Neuron (in vitro differentiated cells): ENCODE data around the gene SUGCT.

Experiments used
- H2AFZ ChIP-seq: one replicate; pipeline ENCODE4 v1.6.1; 2013; ENCODE audit warnings: low read depth, mild to moderate bottlenecking, inconsistent platforms, low read length, moderate library complexity
- H3K27me3 ChIP-seq: one replicate; pipeline ENCODE4 v1.6.1; 2013; ENCODE audit warnings: low read length; ENCODE audit not compliant: insufficient read depth
- H3K36me3 ChIP-seq: one replicate; pipeline ENCODE4 v1.6.1; 2013; ENCODE audit warnings: low read length; ENCODE audit not compliant: insufficient read depth
- H3K4me1 ChIP-seq: one replicate; pipeline ENCODE4 v1.6.1; 2013; ENCODE audit warnings: low read length; ENCODE audit not compliant: insufficient read depth
- H3K4me3 ChIP-seq: 2 replicates; pipeline ENCODE4 v1.5.1; 2013; ENCODE audit warnings: mild to moderate bottlenecking, low read length, moderate library complexity
- H3K9me3 ChIP-seq: one replicate; pipeline ENCODE4 v1.6.1; 2013; ENCODE audit warnings: low read length

Gene SUGCT

GRCh38 chr7:40332516-40332915, 197.7 kb downstream of the SUGCT start:
- Histone ChIP-seq H3K4me1 (peaks cover 11% of the 10 kb centered on the region), H2AFZ (no peak overlapping the region), H3K36me3 (no peaks in the 10 kb centered on the region), H3K27me3 (no peaks in the 10 kb centered on the region), H3K9me3 (no peaks in the 10 kb centered on the region), H3K4me3 (no peak overlapping the region)

- Histone ChIP-seq H2AFZ (no peak overlapping the region), H3K36me3 (no peaks in the 10 kb centered on the region), H3K4me3 (no peak overlapping the region), H3K9me3 (no peaks in the 10 kb centered on the region), H3K4me1 (no peaks in the 10 kb centered on the region), H3K27me3 (no peaks in the 10 kb centered on the region)
Measured at GRCh38 chr7:40341836-40342235, 207.0 kb downstream of the SUGCT start.

DNA sequence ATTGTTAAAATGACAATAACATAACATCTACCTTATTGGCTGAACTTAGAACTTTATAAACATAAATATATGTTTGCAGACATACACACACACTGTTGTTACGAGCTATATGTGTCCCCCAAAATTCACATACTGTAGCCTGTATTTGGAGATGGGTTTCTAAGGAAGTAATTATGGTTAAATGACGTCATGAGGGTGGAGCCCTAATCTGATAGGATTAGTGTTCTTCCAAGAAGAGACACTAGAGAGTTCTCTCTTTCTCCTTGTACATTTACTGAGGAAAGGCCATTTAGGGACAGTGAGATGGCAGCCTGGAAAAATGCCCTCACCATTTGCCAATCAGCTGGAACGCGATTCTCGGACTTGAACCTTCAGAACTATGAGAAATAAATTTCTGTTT, 211.7 kb downstream of the SUGCT start:
- Histone ChIP-seq H2AFZ (no peak overlapping the region), H3K36me3 (no peaks in the 10 kb centered on the region), H3K27me3 (no peaks in the 10 kb centered on the region), H3K4me3 (no peak overlapping the region), H3K9me3 (no peaks in the 10 kb centered on the region), H3K4me1 (no peaks in the 10 kb centered on the region)

- Histone ChIP-seq H3K9me3 (no peaks in the 10 kb centered on the region), H3K36me3 (no peaks in the 10 kb centered on the region), H3K4me3 (no peak overlapping the region), H3K27me3 (no peaks in the 10 kb centered on the region), H2AFZ (no peak overlapping the region), H3K4me1 (no peaks in the 10 kb centered on the region)
Measured at GRCh38 chr7:40348126-40348728, 213.4 kb downstream of the SUGCT start.

DNA sequence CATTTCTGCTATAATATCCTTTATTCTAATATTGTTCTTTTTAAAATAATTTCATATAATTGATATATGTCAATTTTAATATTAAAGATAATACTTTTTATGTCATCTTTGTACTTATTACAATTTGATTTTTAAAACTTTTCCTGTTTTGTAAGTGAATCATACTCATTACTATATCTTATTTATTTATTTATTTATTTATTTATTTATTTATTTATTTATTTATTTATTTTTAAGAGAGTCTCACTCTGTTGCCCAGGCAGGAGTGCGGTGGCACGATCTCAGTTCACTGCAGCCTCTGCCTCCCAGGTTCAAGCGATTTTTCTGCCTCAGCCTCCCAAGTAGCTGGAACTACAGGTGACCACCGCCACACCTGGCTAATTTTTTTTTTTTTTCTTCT, 215.3 kb downstream of the SUGCT start:
- no peaks in the 10 kb centered on the region for H3K27me3 ChIP-seq
- no peaks in the 10 kb centered on the region for H3K36me3 ChIP-seq
- no peak overlapping the region for H2AFZ ChIP-seq
- H3K9me3 ChIP-seq, result no peaks in the 10 kb centered on the region
- H3K4me1 ChIP-seq, result no peaks in the 10 kb centered on the region
- H3K4me3 ChIP-seq, result no peak overlapping the region

DNA sequence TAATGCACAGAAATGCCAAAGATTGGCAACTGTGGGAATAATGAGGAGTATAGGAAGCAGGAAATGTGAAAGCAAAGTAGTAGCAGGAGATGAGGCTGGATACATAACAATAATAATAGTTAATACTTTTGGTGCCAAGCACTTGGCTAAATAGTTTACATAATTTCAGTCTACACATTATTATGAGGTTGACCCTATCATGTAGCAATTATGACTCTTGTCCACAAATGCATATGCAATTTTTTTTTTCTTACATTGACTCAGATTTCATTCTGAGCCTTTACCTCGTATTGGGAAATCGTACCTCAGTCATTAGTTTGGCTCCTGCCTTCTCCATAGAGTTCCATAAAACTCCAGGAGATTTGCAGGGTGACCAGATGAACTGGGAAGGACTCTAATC, 219.9 kb downstream of the SUGCT start:
- no peaks in the 10 kb centered on the region for H3K36me3 ChIP-seq
- no peaks in the 10 kb centered on the region for H3K4me1 ChIP-seq
- H3K4me3 ChIP-seq, result no peak overlapping the region
- no peaks in the 10 kb centered on the region for H3K9me3 ChIP-seq
- H3K27me3 ChIP-seq, result no peaks in the 10 kb centered on the region
- H2AFZ ChIP-seq, result no peak overlapping the region

- H3K27me3 ChIP-seq, result no peaks in the 10 kb centered on the region
- no peaks in the 10 kb centered on the region for H3K9me3 ChIP-seq
- no peak overlapping the region for H2AFZ ChIP-seq
- H3K4me3 ChIP-seq, result no peak overlapping the region
- no peaks in the 10 kb centered on the region for H3K36me3 ChIP-seq
- no peaks in the 10 kb centered on the region for H3K4me1 ChIP-seq
Measured at GRCh38 chr7:40356312-40356711, 221.5 kb downstream of the SUGCT start.

- H3K4me1 ChIP-seq, result no peaks in the 10 kb centered on the region
- no peaks in the 10 kb centered on the region for H3K27me3 ChIP-seq
- no peaks in the 10 kb centered on the region for H3K36me3 ChIP-seq
- no peak overlapping the region for H3K4me3 ChIP-seq
- no peaks in the 10 kb centered on the region for H3K9me3 ChIP-seq
- H2AFZ ChIP-seq, result no peak overlapping the region
Measured at GRCh38 chr7:40356871-40357709, 222.3 kb downstream of the SUGCT start.

- H3K9me3 ChIP-seq, result no peaks in the 10 kb centered on the region
- H3K4me1 ChIP-seq, result no peaks in the 10 kb centered on the region
- no peak overlapping the region for H3K4me3 ChIP-seq
- no peak overlapping the region for H2AFZ ChIP-seq
- H3K36me3 ChIP-seq, result no peaks in the 10 kb centered on the region
- no peaks in the 10 kb centered on the region for H3K27me3 ChIP-seq
Measured at GRCh38 chr7:40369641-40370277, 235.0 kb downstream of the SUGCT start.

- Histone ChIP-seq H2AFZ (no peak overlapping the region), H3K4me3 (no peak overlapping the region), H3K27me3 (no peaks in the 10 kb centered on the region), H3K9me3 (no peaks in the 10 kb centered on the region), H3K36me3 (no peaks in the 10 kb centered on the region), H3K4me1 (no peaks in the 10 kb centered on the region)
Measured at GRCh38 chr7:40371806-40372440, 237.1 kb downstream of the SUGCT start.

GRCh38 chr7:40374575-40374974, 239.8 kb downstream of the SUGCT start:
- no peak overlapping the region for H2AFZ ChIP-seq
- H3K9me3 ChIP-seq, result no peaks in the 10 kb centered on the region

DNA sequence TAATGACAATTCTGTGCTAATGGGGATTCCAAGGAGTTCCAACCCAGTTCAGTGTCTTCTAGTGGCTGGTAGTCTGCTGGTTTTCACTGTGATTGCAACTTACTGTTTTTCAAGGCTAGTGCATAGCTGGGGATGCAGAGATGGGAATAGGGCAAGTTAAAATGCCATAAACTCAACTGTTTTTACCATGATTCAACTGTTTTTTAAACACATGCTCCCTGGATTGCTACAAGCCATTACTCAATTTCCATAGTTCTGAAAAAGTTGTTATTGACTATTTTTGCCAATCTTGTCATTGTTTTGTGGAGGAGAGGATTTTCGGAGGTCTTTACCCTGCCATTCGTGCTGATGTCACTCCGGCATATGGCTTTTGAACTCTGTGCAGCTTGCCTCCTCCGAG, 245.3 kb downstream of the SUGCT start:
- Histone ChIP-seq H3K9me3 (no peaks in the 10 kb centered on the region), H2AFZ (no peak overlapping the region), H3K36me3 (no peaks in the 10 kb centered on the region), H3K4me3 (no peak overlapping the region), H3K4me1 (no peaks in the 10 kb centered on the region), H3K27me3 (no peaks in the 10 kb centered on the region)

More at GRCh38 chr7:40374575-40374974, 239.8 kb downstream of the SUGCT start:
- H3K36me3 ChIP-seq, result no peaks in the 10 kb centered on the region
- H3K4me3 ChIP-seq, result no peak overlapping the region
- H3K27me3 ChIP-seq, result no peaks in the 10 kb centered on the region
- H3K4me1 ChIP-seq, result no peaks in the 10 kb centered on the region

GRCh38 chr7:40382145-40382544, 247.3 kb downstream of the SUGCT start:
- H3K4me1 ChIP-seq, result no peaks in the 10 kb centered on the region
- H3K36me3 ChIP-seq, result no peaks in the 10 kb centered on the region
- H2AFZ ChIP-seq, result no peak overlapping the region
- no peak overlapping the region for H3K4me3 ChIP-seq
- no peaks in the 10 kb centered on the region for H3K27me3 ChIP-seq
- no peaks in the 10 kb centered on the region for H3K9me3 ChIP-seq
